PC-3 (cell line): Measurements from ENCODE around the gene RAB37. TPM values are rescaled to one million over a fixed set of nuclear protein-coding genes. Genes with fewer than 3 reads are reported as not detected.

ENCODE experiments used
- ATAC-seq: fragments of 200-7000 bp; cut with Tn5 transposase; 2 replicates; pipeline ENCODE4 v1.9.1; 2020; ENCODE audit warnings: mild to moderate bottlenecking, moderate library complexity
- BruUV-seq: library from RNA; stranded (reverse); fragments of 400-500 nt; replicated peaks from 2 replicates; lab custom pipeline; 2021; lab: Mats Ljungman, UMichigan
- CTCF ChIA-PET: fragments of 300-600 bp; sonication (Branson Sonifier 250); formaldehyde crosslinking; loops from one replicate; lab custom pipeline; 2022; ENCODE audit warnings: antibody characterized with exemption; lab: Charles Lee
- POLR2A ChIA-PET: fragments of 300-600 bp; sonication (Branson Sonifier 250); formaldehyde crosslinking; loops from one replicate; lab custom pipeline; 2022; ENCODE audit warnings: antibody characterized with exemption; ENCODE audit not compliant: unreplicated experiment; lab: Charles Lee
- DNase-seq: peaks from one replicate; pipeline ENCODE4 v3.0.0-alpha.2; 2015
- H2AFZ ChIP-seq: fragments of 300-600 bp; sonication (generic); 2 replicates; pipeline ENCODE4 v1.6.0; 2016; ENCODE audit warnings: antibody characterized with exemption, low read length
- H3F3A ChIP-seq: fragments of 300-600 bp; sonication (generic); one replicate; pipeline ENCODE4 v1.6.0; 2017; ENCODE audit warnings: antibody characterized with exemption, low read length, control low read depth, mild to moderate bottlenecking; ENCODE audit not compliant: unreplicated experiment
- H3K27ac ChIP-seq: fragments of 300-600 bp; sonication (generic); 2 replicates; pipeline ENCODE4 v1.5.1; 2016; ENCODE audit warnings: mild to moderate bottlenecking, low read length
- H3K27me3 ChIP-seq: fragments of 300-600 bp; sonication (generic); 2 replicates; pipeline ENCODE4 v1.6.1; 2016; ENCODE audit warnings: low read length, mixed read lengths
- H3K36me3 ChIP-seq: fragments of 300-600 bp; sonication (generic); 2 replicates; pipeline ENCODE4 v1.6.1; 2016; ENCODE audit warnings: low read depth, mixed run types, low read length, mixed read lengths
- H3K4me1 ChIP-seq: fragments of 300-600 bp; sonication (generic); 2 replicates; pipeline ENCODE4 v1.5.1; 2016; ENCODE audit warnings: low read length; ENCODE audit not compliant: insufficient read depth
- H3K4me2 ChIP-seq: fragments of 300-600 bp; sonication (generic); 2 replicates; pipeline ENCODE4 v1.6.0; 2016; ENCODE audit warnings: low read length
- H3K4me3 ChIP-seq: fragments of 300-600 bp; sonication (generic); 2 replicates; pipeline ENCODE4 v1.5.1; 2016; ENCODE audit warnings: mild to moderate bottlenecking, low read length, mixed read lengths
- H3K79me2 ChIP-seq: fragments of 300-600 bp; sonication (generic); 2 replicates; pipeline ENCODE4 v1.6.1; 2017; ENCODE audit warnings: low read length, mixed read lengths
- H3K9ac ChIP-seq: fragments of 300-600 bp; sonication (generic); 2 replicates; pipeline ENCODE4 v1.6.0; 2016; ENCODE audit warnings: mild to moderate bottlenecking, low read length
- H3K9me2 ChIP-seq: fragments of 300-600 bp; sonication (generic); replicated peaks from 2 replicates; pipeline ENCODE4 v1.6.1; 2016; ENCODE audit warnings: mixed run types, low read length, mixed read lengths
- H3K9me3 ChIP-seq: fragments of 300-600 bp; sonication (generic); 2 replicates; pipeline ENCODE4 v1.6.1; 2016; ENCODE audit warnings: low read length, mixed read lengths
- H4K20me1 ChIP-seq: fragments of 300-600 bp; sonication (generic); 2 replicates; pipeline ENCODE4 v1.6.1; 2016; ENCODE audit warnings: low read length, mixed read lengths
- EZH2 ChIP-seq: fragments of 300-600 bp; sonication (generic); IDR thresholded peaks from one replicate; pipeline ENCODE4 v1.6.1; 2017; ENCODE audit warnings: antibody characterized with exemption, mild to moderate bottlenecking, low read length; ENCODE audit not compliant: unreplicated experiment
- EZH2phosphoT487 ChIP-seq: fragments of 300-600 bp; sonication (generic); IDR thresholded peaks from 2 replicates; pipeline ENCODE4 v1.6.1; 2018; ENCODE audit warnings: mild to moderate bottlenecking, antibody characterized with exemption, low read length, borderline replicate concordance
- intact Hi-C: fragments of 100-400 bp; cut with micrococcal nuclease; formaldehyde crosslinking; loops from 2 replicates; pipeline ENCODE4 v1.9.0; 2023
- total RNA-seq: library from RNA; depleted of rRNA; stranded (reverse); fragments of >200 nt; gene quantifications from 2 replicates; pipeline ENCODE4 v1.2.3, GENCODE V29; 2014
- TF ChIP-seq, protein P1 (sequence below): fragments of 300-600 bp; sonication (generic); conservative IDR thresholded peaks from 2 replicates; pipeline ENCODE4 v1.5.1; 2017; ENCODE audit warnings: antibody characterized with exemption, low read depth, mild to moderate bottlenecking, low read length

RAB37 gene
- total RNA-seq, 1 experiment from 2014 or later = 0.66 TPM

DNA sequence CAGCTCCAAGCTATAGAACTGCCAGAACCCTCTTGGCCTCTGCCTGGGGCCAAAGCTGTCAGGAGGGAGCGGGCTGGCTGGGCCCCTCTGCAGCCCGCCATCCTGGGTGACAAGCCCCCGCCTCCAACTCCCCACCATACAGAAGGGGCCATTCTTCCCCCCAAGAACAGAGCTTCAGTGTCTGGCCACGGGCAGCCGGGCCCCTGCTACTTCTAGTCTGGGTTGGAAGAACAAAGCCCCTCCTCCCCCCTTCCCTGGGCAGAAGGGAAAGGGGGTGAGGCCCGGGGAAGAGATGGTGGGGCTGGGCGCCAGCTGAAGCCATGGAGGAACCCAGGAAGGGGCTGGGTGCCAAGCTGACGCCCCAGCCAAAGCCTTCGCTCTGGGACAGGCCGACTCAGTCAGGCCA, 30.1 kb downstream of the RAB37 start:
- BruUV-seq = no TSS peak
- DNase-seq = no peak
- H3K4me2 ChIP-seq = no peak overlapping the region
- ATAC-seq = no peak
- ChIA-PET POLR2A (no interaction called here), CTCF (no interaction called here)
- no peak overlapping the region for H3K9ac ChIP-seq
- peaks cover 15% of the 10 kb centered on the region for H3K36me3 ChIP-seq
- H3K9me3 ChIP-seq = no peaks in the 10 kb centered on the region
- intact Hi-C loops = no loop called here
- H3F3A ChIP-seq = no peaks in the 10 kb centered on the region
- H2AFZ ChIP-seq = no peak overlapping the region
- H3K27me3 ChIP-seq = no peaks in the 10 kb centered on the region
- TF ChIP-seq EZH2phosphoT487 (no peak), EZH2 (no peak)
- TF ChIP-seq, protein P1, sequence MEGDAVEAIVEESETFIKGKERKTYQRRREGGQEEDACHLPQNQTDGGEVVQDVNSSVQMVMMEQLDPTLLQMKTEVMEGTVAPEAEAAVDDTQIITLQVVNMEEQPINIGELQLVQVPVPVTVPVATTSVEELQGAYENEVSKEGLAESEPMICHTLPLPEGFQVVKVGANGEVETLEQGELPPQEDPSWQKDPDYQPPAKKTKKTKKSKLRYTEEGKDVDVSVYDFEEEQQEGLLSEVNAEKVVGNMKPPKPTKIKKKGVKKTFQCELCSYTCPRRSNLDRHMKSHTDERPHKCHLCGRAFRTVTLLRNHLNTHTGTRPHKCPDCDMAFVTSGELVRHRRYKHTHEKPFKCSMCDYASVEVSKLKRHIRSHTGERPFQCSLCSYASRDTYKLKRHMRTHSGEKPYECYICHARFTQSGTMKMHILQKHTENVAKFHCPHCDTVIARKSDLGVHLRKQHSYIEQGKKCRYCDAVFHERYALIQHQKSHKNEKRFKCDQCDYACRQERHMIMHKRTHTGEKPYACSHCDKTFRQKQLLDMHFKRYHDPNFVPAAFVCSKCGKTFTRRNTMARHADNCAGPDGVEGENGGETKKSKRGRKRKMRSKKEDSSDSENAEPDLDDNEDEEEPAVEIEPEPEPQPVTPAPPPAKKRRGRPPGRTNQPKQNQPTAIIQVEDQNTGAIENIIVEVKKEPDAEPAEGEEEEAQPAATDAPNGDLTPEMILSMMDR = no peak
- no peaks in the 10 kb centered on the region for H3K9me2 ChIP-seq
- H4K20me1 ChIP-seq = no peaks in the 10 kb centered on the region
- no peak overlapping the region for H3K4me3 ChIP-seq
- H3K79me2 ChIP-seq = no peaks in the 10 kb centered on the region
- H3K4me1 ChIP-seq = no peaks in the 10 kb centered on the region
- H3K27ac ChIP-seq = no peak overlapping the region

GRCh38 chr17:74768069-74768762, 31.2 kb downstream of the RAB37 start:
- Histone ChIP-seq H2AFZ (no peak overlapping the region), H3K4me2 (no peak overlapping the region), H3K36me3 (peaks cover 26% of the 10 kb centered on the region), H3F3A (no peaks in the 10 kb centered on the region), H3K9me2 (no peaks in the 10 kb centered on the region), H3K27me3 (no peaks in the 10 kb centered on the region), H3K4me3 (no peak overlapping the region), H4K20me1 (no peaks in the 10 kb centered on the region), H3K4me1 (no peaks in the 10 kb centered on the region), H3K9me3 (no peaks in the 10 kb centered on the region), H3K27ac (no peak overlapping the region), H3K9ac (no peak overlapping the region), H3K79me2 (no peaks in the 10 kb centered on the region)
- POLR2A ChIA-PET = no interaction called here
- CTCF ChIA-PET = no interaction called here
- TF ChIP-seq EZH2phosphoT487 = no peak
- TF ChIP-seq EZH2 = no peak
- TF ChIP-seq, protein P1 = no peak
- peak; percentile 51 for DNase-seq
- intact Hi-C loops = no loop called here
- ATAC-seq = peak; percentile 31
- BruUV-seq = no TSS peak

GRCh38 chr17:74768763-74769114, 31.7 kb downstream of the RAB37 start:
- Histone ChIP-seq H3K4me1 (no peaks in the 10 kb centered on the region), H2AFZ (no peak overlapping the region), H3K27ac (no peak overlapping the region), H4K20me1 (no peaks in the 10 kb centered on the region), H3K9me2 (no peaks in the 10 kb centered on the region), H3K9me3 (no peaks in the 10 kb centered on the region), H3F3A (no peaks in the 10 kb centered on the region), H3K36me3 (peaks cover 30% of the 10 kb centered on the region), H3K27me3 (no peaks in the 10 kb centered on the region), H3K79me2 (peaks cover 3% of the 10 kb centered on the region), H3K4me2 (no peak overlapping the region), H3K9ac (no peak overlapping the region), H3K4me3 (no peak overlapping the region)
- no peak for DNase-seq
- ChIA-PET CTCF (no interaction called here), POLR2A (no interaction called here)
- TF ChIP-seq, protein P1 = no peak
- no peak for TF ChIP-seq EZH2
- TSS peak; percentile 39 for BruUV-seq
- no peak for ATAC-seq
- intact Hi-C loops = no loop called here
